CD4-positive, alpha-beta T cell (primary cell): ENCODE results near the gene ASB10. TPM values are rescaled to one million over a fixed set of nuclear protein-coding genes. Genes with fewer than 3 reads are reported as not detected.

Source experiments
- ATAC-seq: fragments of 200-7000 bp; cut with Tn5 transposase; one replicate; pipeline ENCODE4 v1.10.0; 2022; ENCODE audit warnings: mild to moderate bottlenecking; ENCODE audit not compliant: poor library complexity
- CTCF ChIA-PET: fragments of 350-600 bp; sonication (Branson Sonifier 250); formaldehyde crosslinking; loops from one replicate; lab custom pipeline; 2021; ENCODE audit warnings: antibody characterized with exemption, inconsistent platforms; lab: Charles Lee
- POLR2A ChIA-PET: fragments of 350-600 bp; sonication (Branson Sonifier 250); formaldehyde crosslinking; loops from one replicate; lab custom pipeline; 2021; ENCODE audit warnings: antibody characterized with exemption, inconsistent platforms; lab: Charles Lee
- DNase-seq, 14 experiments: peaks; one replicate each; pipeline ENCODE4 v3.0.0-alpha.2; 2013 to 2020; ENCODE audit warnings: mixed read lengths in 2 of 14
- H3K27ac ChIP-seq, 2 donors: one replicate each; pipeline versions ENCODE4 v1.5.1 to v1.7.0; 2013; ENCODE audit warnings: low read length in 2 of 2, low read depth in 1 of 2, mild to moderate bottlenecking in 1 of 2
- H3K27me3 ChIP-seq, 2 experiments: 1 replicate in 1 of 2; 2 replicates in 1 of 2; pipeline versions ENCODE4 v1.6.1 to v1.7.0; 2013; ENCODE audit warnings: low read length in 2 of 2, control low read depth in 1 of 2, mild to moderate bottlenecking in 1 of 2, moderate library complexity in 1 of 2; ENCODE audit not compliant: insufficient read depth in 2 of 2, control insufficient read depth in 1 of 2
- H3K36me3 ChIP-seq: one replicate; pipeline ENCODE4 v1.6.1; 2013; ENCODE audit warnings: low read length, control low read depth; ENCODE audit not compliant: insufficient read depth
- H3K4me1 ChIP-seq: one replicate; pipeline ENCODE4 v1.6.1; 2013; ENCODE audit warnings: low read length, control low read depth; ENCODE audit not compliant: insufficient read depth
- H3K4me3 ChIP-seq: one replicate; pipeline ENCODE4 v1.5.1; 2013; ENCODE audit warnings: mild to moderate bottlenecking, low read length, moderate library complexity
- H3K9me3 ChIP-seq, 2 experiments: 1 replicate in 1 of 2; 2 replicates in 1 of 2; pipeline versions ENCODE4 v1.6.1 to v1.7.0; 2013; ENCODE audit warnings: low read length in 2 of 2, mild to moderate bottlenecking in 2 of 2, control low read depth in 1 of 2, moderate library complexity in 1 of 2; ENCODE audit not compliant: control insufficient read depth in 1 of 2, insufficient read depth in 1 of 2
- H3K27ac Mint-ChIP-seq: one replicate; pipeline ENCODE4 v1.8.0; 2020; ENCODE audit warnings: mixed read lengths
- H3K27me3 Mint-ChIP-seq: one replicate; pipeline ENCODE4 v1.8.0; 2021; ENCODE audit warnings: mixed read lengths
- H3K36me3 Mint-ChIP-seq: one replicate; pipeline ENCODE4 v1.8.0; 2021; ENCODE audit warnings: low read depth, mixed read lengths
- H3K4me1 Mint-ChIP-seq: one replicate; pipeline ENCODE4 v1.8.0; 2021; ENCODE audit warnings: low read depth, mixed read lengths
- H3K4me3 Mint-ChIP-seq: one replicate; pipeline ENCODE4 v1.8.0; 2020; ENCODE audit warnings: mild to moderate bottlenecking, mixed read lengths
- H3K9me3 Mint-ChIP-seq: one replicate; pipeline ENCODE4 v1.8.0; 2020; ENCODE audit warnings: mixed read lengths
- CTCF ChIP-seq: fragments of 200-600 bp; IDR thresholded peaks from one replicate; pipeline ENCODE4 v1.8.0; 2022; ENCODE audit warnings: antibody characterized with exemption, mild to moderate bottlenecking
- intact Hi-C, 2 experiments: fragments of 100-400 bp; cut with DNase I in 1 of 2; cut with micrococcal nuclease in 1 of 2; formaldehyde crosslinking; loops; one replicate each; pipeline versions ENCODE4 v1.15.1 to v1.9.0; 2023 to 2025; cut with DNase I, micrococcal nuclease
- total RNA-seq, 174 experiments: library from RNA in 2 of 174; stranded (reverse) in 2 of 174; gene quantifications; one replicate each; pipeline ENCODE4 v1.2.3 and lab custom pipeline; 2021 to 2026

Gene ASB10
- total RNA-seq, 2 experiments from 2014 or later = not detected

- no peaks in the 10 kb centered on the region for H3K27me3 Mint-ChIP-seq
- TF ChIP-seq CTCF = no peak
- Histone ChIP-seq H3K27ac (no peak overlapping the region), H3K4me1 (no peaks in the 10 kb centered on the region), H3K27me3 (no peaks in the 10 kb centered on the region), H3K36me3 (peaks cover 30% of the 10 kb centered on the region), H3K4me3 (no peak overlapping the region), H3K9me3 (no peaks in the 10 kb centered on the region)
- ChIA-PET CTCF (no interaction called here), POLR2A (no interaction called here)
- no peak overlapping the region for H3K4me3 Mint-ChIP-seq
- no peaks in the 10 kb centered on the region for H3K9me3 Mint-ChIP-seq
- DNase-seq (peak in 1 of 14 experiments; percentile 28), ATAC-seq (no peak)
- intact Hi-C loops = no loop called here
- H3K27ac Mint-ChIP-seq = no peak overlapping the region
- no peaks in the 10 kb centered on the region for H3K4me1 Mint-ChIP-seq
- H3K36me3 Mint-ChIP-seq = peaks cover 19% of the 10 kb centered on the region
Observed at GRCh38 chr7:151137791-151138152, 49.3 kb downstream of the ASB10 start.

- ChIA-PET CTCF (no interaction called here), POLR2A (no interaction called here)
- Mint-ChIP-seq H3K27me3 (no peaks in the 10 kb centered on the region), H3K4me3 (no peak overlapping the region), H3K27ac (no peak overlapping the region), H3K36me3 (peaks cover 18% of the 10 kb centered on the region), H3K9me3 (no peaks in the 10 kb centered on the region), H3K4me1 (no peaks in the 10 kb centered on the region)
- H3K4me3 ChIP-seq = no peak overlapping the region
- DNase-seq (peak in 1 of 14 experiments; percentile 29), ATAC-seq (no peak)
- H3K27me3 ChIP-seq = no peaks in the 10 kb centered on the region
- peaks cover 28% of the 10 kb centered on the region for H3K36me3 ChIP-seq
- no peak overlapping the region for H3K27ac ChIP-seq
- no peak for TF ChIP-seq CTCF
- H3K4me1 ChIP-seq = no peaks in the 10 kb centered on the region
- intact Hi-C loops = no loop called here
- H3K9me3 ChIP-seq = no peaks in the 10 kb centered on the region
Observed at GRCh38 chr7:151137076-151137675, 49.9 kb downstream of the ASB10 start.

- CTCF ChIA-PET = no interaction called here
- no peaks in the 10 kb centered on the region for H3K27me3 ChIP-seq
- POLR2A ChIA-PET = no interaction called here
- no peaks in the 10 kb centered on the region for H3K4me1 ChIP-seq
- no peak overlapping the region for H3K27ac ChIP-seq
- no peak for TF ChIP-seq CTCF
- Mint-ChIP-seq H3K27ac (no peak overlapping the region), H3K4me1 (no peaks in the 10 kb centered on the region), H3K36me3 (peaks cover 20% of the 10 kb centered on the region), H3K27me3 (no peaks in the 10 kb centered on the region), H3K9me3 (no peaks in the 10 kb centered on the region), H3K4me3 (no peak overlapping the region)
- DNase-seq (no peak), ATAC-seq (no peak)
- intact Hi-C loops = no loop called here
- H3K9me3 ChIP-seq = no peaks in the 10 kb centered on the region
- H3K36me3 ChIP-seq = peaks cover 33% of the 10 kb centered on the region
- H3K4me3 ChIP-seq = no peak overlapping the region
Observed at GRCh38 chr7:151135866-151136843, 50.9 kb downstream of the ASB10 start.
